Endothelial cell of umbilical vein (primary cell): Measurements from ENCODE around the gene DGAT2L6. TPM values are rescaled to one million over a fixed set of nuclear protein-coding genes. Genes with fewer than 3 reads are reported as not detected.

ENCODE experiments used
- BruUV-seq: library from RNA; stranded (reverse); fragments of 400-500 nt; replicated peaks from 2 replicates; lab custom pipeline; 2021; lab: Mats Ljungman, UMichigan
- CTCF ChIA-PET: fragments of 300-600, 350-600 bp; sonication (Branson Sonifier 250); formaldehyde crosslinking; loops from one replicate; lab custom pipeline; 2021; ENCODE audit warnings: antibody characterized with exemption, inconsistent platforms; lab: Charles Lee
- POLR2A ChIA-PET: fragments of 300-600, 350-600 bp; sonication (Branson Sonifier 250); formaldehyde crosslinking; loops from one replicate; lab custom pipeline; 2021; ENCODE audit warnings: antibody characterized with exemption, inconsistent platforms; lab: Charles Lee
- DNase-seq: peaks from one replicate; pipeline ENCODE4 v3.0.0-alpha.2; 2011; ENCODE audit warnings: low read depth, low spot score
- FAIRE-seq: peaks from 2 replicates; lab custom pipeline; 2011; peaks lifted over from hg19 to GRCh38; lab: Jason Lieb, UNC
- H2AFZ ChIP-seq: 2 replicates; pipeline ENCODE4 v1.6.0; 2012; ENCODE audit warnings: low read depth, low read length, control low read depth, inconsistent platforms
- H3K27ac ChIP-seq: 2 replicates; pipeline ENCODE4 v1.5.1; 2011; ENCODE audit warnings: low read depth, mild to moderate bottlenecking, control low read depth, low read length, moderate library complexity; ENCODE audit not compliant: insufficient read depth
- H3K27me3 ChIP-seq, 2 experiments: 2 replicates each; pipeline versions ENCODE4 v1.6.0 to v1.6.1; 2011; ENCODE audit warnings: low read length in 2 of 2, mixed read lengths in 1 of 2; ENCODE audit not compliant: control insufficient read depth in 2 of 2, insufficient read depth in 2 of 2
- H3K36me3 ChIP-seq, 2 experiments: 2 replicates in 1 of 2; 3 replicates in 1 of 2; pipeline ENCODE4 v1.5.1; 2011; ENCODE audit warnings: low read length in 2 of 2, mild to moderate bottlenecking in 1 of 2, moderate library complexity in 1 of 2; ENCODE audit not compliant: control insufficient read depth in 2 of 2, insufficient read depth in 2 of 2; ENCODE audit errors: extremely low read depth in 1 of 2
- H3K4me1 ChIP-seq: 3 replicates; pipeline ENCODE4 v1.5.1; 2011; ENCODE audit warnings: mild to moderate bottlenecking, low read length; ENCODE audit not compliant: control insufficient read depth, insufficient read depth; ENCODE audit errors: extremely low read depth
- H3K4me2 ChIP-seq: 2 replicates; pipeline ENCODE4 v1.6.1; 2011; ENCODE audit warnings: low read length, control low read depth, mixed read lengths; ENCODE audit not compliant: insufficient read depth
- H3K4me3 ChIP-seq, 3 experiments: fragments of 200-600 bp in 1 of 3; sonication (generic), shearing (Covaris generic) in 1 of 3; replicated peaks in 1 of 3; 2 replicates each; pipeline ENCODE4 v1.5.1; 2011 to 2016; ENCODE audit warnings: control low read depth in 3 of 3, low read length in 3 of 3, mild to moderate bottlenecking in 2 of 3, inconsistent platforms in 1 of 3, low read depth in 1 of 3, moderate library complexity in 1 of 3; ENCODE audit not compliant: insufficient read depth in 1 of 3
- H3K79me2 ChIP-seq: 2 replicates; pipeline ENCODE4 v1.6.0; 2012; ENCODE audit warnings: low read length, inconsistent platforms; ENCODE audit not compliant: control insufficient read depth, insufficient read depth
- H3K9ac ChIP-seq: replicated peaks from 2 replicates; pipeline ENCODE3; 2011; ENCODE audit warnings: low read length, control low read depth; ENCODE audit not compliant: insufficient read depth; ENCODE audit errors: extremely low read depth
- H3K9me1 ChIP-seq: replicated peaks from 3 replicates; pipeline ENCODE4 v1.6.0; 2011; ENCODE audit warnings: mild to moderate bottlenecking, low read length; ENCODE audit not compliant: control insufficient read depth, insufficient read depth; ENCODE audit errors: extremely low read depth
- H3K9me3 ChIP-seq: replicated peaks from 2 replicates; pipeline ENCODE4 v1.5.1; 2012; ENCODE audit warnings: low read length, inconsistent platforms; ENCODE audit not compliant: control insufficient read depth, insufficient read depth
- H4K20me1 ChIP-seq: replicated peaks from 2 replicates; pipeline ENCODE3; 2011; ENCODE audit warnings: mild to moderate bottlenecking, low read length; ENCODE audit not compliant: control insufficient read depth, insufficient read depth; ENCODE audit errors: extremely low read depth
- CTCF ChIP-seq, 2 donors: IDR thresholded peaks; 1 replicate in 1 of 2; 2 replicates in 1 of 2; pipeline ENCODE4 v1.5.1; 2011; ENCODE audit warnings: low read length in 2 of 2, mild to moderate bottlenecking in 2 of 2, moderate library complexity in 2 of 2, control low read depth in 1 of 2, inconsistent platforms in 1 of 2, low read depth in 1 of 2; ENCODE audit not compliant: insufficient read depth in 1 of 2; ENCODE audit errors: extremely low read depth in 1 of 2
- EZH2 ChIP-seq: IDR thresholded peaks from 2 replicates; pipeline ENCODE4 v1.6.1; 2012; ENCODE audit warnings: borderline replicate concordance, low read depth, mild to moderate bottlenecking, moderate library complexity, low read length, inconsistent platforms; ENCODE audit not compliant: severe bottlenecking
- FOS ChIP-seq: IDR thresholded peaks from 2 replicates; pipeline ENCODE4 v1.6.1; 2011; ENCODE audit warnings: mild to moderate bottlenecking, low read length, moderate library complexity, borderline replicate concordance; ENCODE audit not compliant: insufficient read depth
- GATA2 ChIP-seq: IDR thresholded peaks from 2 replicates; pipeline ENCODE4 v1.7.0; 2011; ENCODE audit warnings: low read depth, mild to moderate bottlenecking, moderate library complexity, mixed read lengths, low read length; ENCODE audit not compliant: insufficient read length, insufficient read depth
- JUN ChIP-seq: IDR thresholded peaks from 2 replicates; pipeline ENCODE4 v1.6.1; 2011; ENCODE audit warnings: borderline replicate concordance, low read depth; ENCODE audit not compliant: insufficient read length, insufficient read depth
- MAX ChIP-seq: IDR thresholded peaks from 2 replicates; pipeline ENCODE4 v1.6.1; 2011; ENCODE audit not compliant: insufficient read depth, insufficient read length
- MYC ChIP-seq: IDR thresholded peaks from one replicate; pipeline ENCODE4 v1.6.1; 2011; ENCODE audit warnings: mild to moderate bottlenecking, low read depth, low read length
- POLR2A ChIP-seq: IDR thresholded peaks from 2 replicates; pipeline ENCODE4 v1.6.1; 2012; ENCODE audit warnings: low read depth, mild to moderate bottlenecking, control low read depth, low read length
- POLR2AphosphoS5 ChIP-seq: IDR thresholded peaks from 2 replicates; pipeline ENCODE4 v1.6.1; 2012; ENCODE audit warnings: low read depth, mild to moderate bottlenecking, control low read depth, low read length, moderate library complexity; ENCODE audit not compliant: insufficient read depth
- dilution Hi-C: fragments of 300-500 bp; cut with MboI; formaldehyde crosslinking; loops from one replicate; pipeline ENCODE4 v1.15.0; 2019; ENCODE audit warnings: low sequenced_read_pairs; ENCODE audit not compliant: extremely low pct_ligation_motif_present
- intact Hi-C: fragments of 100-400 bp; cut with micrococcal nuclease; formaldehyde crosslinking; loops from one replicate; pipeline ENCODE4 v1.10.0; 2022
- polyA plus RNA-seq, 4 experiments: library from polyadenylated mRNA; depleted of rRNA in 3 of 4; stranded (reverse) in 3 of 4; unstranded in 1 of 4; fragments of >200 nt; gene quantifications; 2 replicates each; pipeline versions ENCODE4 v1.2.1 to v1.2.3, GENCODE V29; 2011 to 2012; ENCODE audit warnings: missing spikeins in 1 of 4
- total RNA-seq: library from RNA; stranded (reverse); gene quantifications from 2 replicates; pipeline ENCODE4 v1.2.3, GENCODE V29; 2021

DGAT2L6 gene
- total and polyA plus RNA-seq, 2 donors (not counting 3 experiments of a cell fraction or from before 2014, with no cell fraction given) = not detected

DNA sequence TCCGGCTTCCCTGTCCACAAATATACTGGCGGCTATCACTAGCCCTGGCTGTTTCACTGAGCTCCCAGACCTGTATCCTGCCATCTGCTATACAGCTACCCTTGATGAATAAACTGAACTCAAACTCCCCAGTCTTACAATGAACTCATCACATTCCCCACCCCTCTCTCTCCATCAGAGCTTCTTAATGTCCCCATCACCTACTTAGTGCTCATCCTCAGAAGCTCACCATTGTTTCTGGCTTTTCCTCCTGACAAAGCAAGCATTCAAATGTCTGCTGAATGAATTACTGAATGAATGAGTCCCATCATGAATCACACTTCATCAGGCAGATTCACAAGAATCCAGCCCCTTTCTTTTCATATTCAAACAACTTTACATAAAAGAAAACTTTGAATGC, 5.7 kb upstream of the DGAT2L6 start:
- Histone ChIP-seq H2AFZ (no peak overlapping the region), H3K79me2 (no peaks in the 10 kb centered on the region), H3K9ac (no peak overlapping the region), H3K9me3 (no peaks in the 10 kb centered on the region), H3K4me2 (no peak overlapping the region), H3K36me3 (no peaks in the 10 kb centered on the region), H3K9me1 (no peaks in the 10 kb centered on the region), H3K4me3 (no peak overlapping the region), H3K27ac (no peak overlapping the region), H4K20me1 (no peaks in the 10 kb centered on the region), H3K4me1 (peaks cover 32% of the 10 kb centered on the region), H3K27me3 (no peaks in the 10 kb centered on the region)
- FAIRE-seq (peak; percentile 26), DNase-seq (no peak)
- TF ChIP-seq CTCF (IDR thresholded peaks at IDR 0.05; ENCODE audit: extremely low read depth in 1 of 2, insufficient read depth in 1 of 2, low read depth in 1 of 2, low read length in 2 of 2) = no peak
- TF ChIP-seq FOS = peak; percentile 4
- POLR2A ChIA-PET = no interaction called here
- intact Hi-C loops = no loop called here
- dilution Hi-C loops = no loop called here
- no TSS peak for BruUV-seq
- CTCF ChIA-PET = no interaction called here

- H3K27me3 ChIP-seq = no peaks in the 10 kb centered on the region
- H3K79me2 ChIP-seq = no peaks in the 10 kb centered on the region
- no peak overlapping the region for H2AFZ ChIP-seq
- H3K4me1 ChIP-seq = peaks cover 27% of the 10 kb centered on the region
- no peaks in the 10 kb centered on the region for H3K9me3 ChIP-seq
- dilution Hi-C loops (no loop called here), intact Hi-C loops (no loop called here)
- no peak overlapping the region for H3K4me3 ChIP-seq
- ChIA-PET CTCF (no interaction called here), POLR2A (no interaction called here)
- FAIRE-seq (no peak), DNase-seq (no peak)
- TF ChIP-seq GATA2 (no peak), EZH2 (no peak), MYC (no peak), FOS (no peak), CTCF (IDR thresholded peaks at IDR 0.05; ENCODE audit: extremely low read depth in 1 of 2, insufficient read depth in 1 of 2, low read depth in 1 of 2, low read length in 2 of 2) (no peak), POLR2AphosphoS5 (no peak), POLR2A (no peak), MAX (no peak), JUN (no peak)
- no peaks in the 10 kb centered on the region for H4K20me1 ChIP-seq
- no peak overlapping the region for H3K4me2 ChIP-seq
- no peaks in the 10 kb centered on the region for H3K36me3 ChIP-seq
- H3K27ac ChIP-seq = no peak overlapping the region
- no peak overlapping the region for H3K9ac ChIP-seq
- no TSS peak for BruUV-seq
- H3K9me1 ChIP-seq = no peaks in the 10 kb centered on the region
These were observed 5.1 kb upstream of the DGAT2L6 start for GRCh38 chrX:70172221-70172620.
